NCI-H524 treated with DMSO at 0.1 percent for 48 hours (cell line): Measurements from ENCODE around the gene SFXN5.

Experiments
- DNase-seq: peaks from one replicate; lab custom pipeline; 2025; lab: John Stamatoyannopoulos, UW

Gene SFXN5

GRCh38 chr2:72956050-72956395 lies 115.5 kb downstream of the SFXN5 start:
- no peak for DNase-seq

DNA sequence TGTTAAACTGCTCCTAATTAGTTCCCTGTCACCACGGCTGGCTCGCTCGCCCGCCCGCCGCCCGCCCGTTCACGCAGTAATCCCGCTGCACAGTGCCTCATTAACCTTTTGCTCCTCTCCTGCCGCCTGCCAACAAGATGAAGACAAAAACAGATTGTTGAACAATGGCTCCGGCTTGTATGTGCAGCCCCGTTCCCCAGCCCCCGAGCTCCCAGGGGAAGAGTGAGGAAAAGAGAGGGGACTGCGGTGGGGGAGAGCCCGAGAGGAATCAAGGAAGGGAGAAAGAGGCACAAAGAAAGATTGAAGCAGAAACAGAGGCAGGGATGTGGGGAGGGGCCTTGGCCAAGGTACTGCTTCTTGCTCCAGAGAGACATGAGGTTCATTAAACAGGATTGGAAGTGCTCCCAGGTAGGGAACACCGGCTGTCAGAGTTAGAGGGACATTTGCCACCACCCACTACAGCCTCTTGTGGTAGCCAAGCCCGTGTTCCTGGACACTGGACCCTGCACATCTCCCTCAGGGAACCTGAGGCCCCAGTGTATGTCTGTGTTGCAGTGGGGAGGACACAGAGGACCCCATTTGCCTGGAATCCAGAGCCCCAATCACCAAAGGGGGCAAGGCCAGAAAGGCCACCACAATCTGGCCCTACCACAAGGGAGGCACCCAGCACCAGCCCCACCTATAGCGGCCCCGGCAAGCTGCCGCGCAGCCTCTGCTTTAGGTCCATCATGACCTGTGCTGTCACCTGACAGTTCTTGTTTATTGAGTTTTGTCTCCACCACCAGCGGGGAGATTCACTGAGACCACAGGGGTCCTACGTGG lies 116.1 kb downstream of the SFXN5 start:
- DNase-seq = no peak

GRCh38 chr2:72954376-72955227 lies 116.9 kb downstream of the SFXN5 start:
- no peak for DNase-seq

DNA sequence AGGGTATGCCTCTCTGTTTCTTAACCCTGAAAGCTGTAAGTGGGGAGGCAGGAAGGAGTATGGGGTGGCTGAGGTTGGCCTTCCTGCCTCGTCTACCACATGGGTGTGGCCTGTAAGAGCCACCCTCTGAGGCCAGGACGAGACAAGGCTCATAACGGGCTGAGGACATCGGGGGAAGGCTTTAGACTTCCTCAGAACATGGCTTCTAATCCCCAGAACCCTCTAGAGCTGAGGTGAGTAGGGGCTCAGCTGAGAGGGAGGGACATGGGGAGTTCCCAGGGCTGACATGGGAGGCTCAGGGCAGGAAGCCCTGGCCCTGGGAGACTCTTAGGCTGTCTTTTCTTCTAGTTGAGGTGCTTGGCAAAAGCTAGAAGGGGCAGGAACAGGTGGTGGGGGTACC lies 117.5 kb downstream of the SFXN5 start:
- DNase-seq = no peak

DNA sequence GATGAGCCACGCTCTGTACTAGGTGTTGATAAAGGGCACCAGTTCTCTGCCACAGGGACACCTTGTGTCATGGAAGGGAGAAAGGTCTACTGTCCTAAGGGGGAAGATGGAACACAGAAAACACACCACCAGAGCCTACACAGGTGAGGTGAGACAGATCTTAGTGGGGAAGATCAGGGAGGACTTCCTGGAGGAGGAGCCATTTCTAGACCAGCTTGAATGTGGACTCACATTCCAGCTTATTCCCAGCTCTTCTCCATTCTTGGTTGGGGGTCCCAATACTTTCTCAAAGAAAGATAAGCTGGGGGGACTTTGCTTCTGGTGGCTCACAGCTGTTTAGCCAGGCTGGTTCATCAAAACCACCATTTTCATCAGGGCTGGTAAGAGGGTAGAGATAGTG lies 118.0 kb downstream of the SFXN5 start:
- DNase-seq = no peak

DNA sequence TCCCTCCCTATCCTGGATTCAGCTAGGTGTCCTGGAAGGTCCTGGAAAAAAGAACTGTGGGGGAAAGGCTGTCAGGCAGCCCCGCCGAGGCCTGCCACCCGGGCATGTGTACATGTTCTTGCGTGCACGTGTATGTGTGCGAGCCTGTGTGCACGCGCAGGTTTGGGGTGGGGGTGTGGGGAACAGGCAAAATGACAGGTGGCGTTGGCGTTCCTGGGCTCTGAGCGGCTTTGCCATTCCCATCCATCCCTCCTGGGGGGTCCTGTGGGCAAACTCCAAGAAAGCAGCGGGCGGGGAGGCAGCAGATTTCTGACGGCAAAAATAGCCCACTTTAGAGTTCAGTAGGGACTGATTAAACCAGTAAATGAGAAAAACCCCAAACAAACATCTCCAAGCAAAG lies 118.6 kb downstream of the SFXN5 start:
- DNase-seq = no peak

GRCh38 chr2:72952110-72952823 lies 119.2 kb downstream of the SFXN5 start:
- DNase-seq = no peak

- DNase-seq = no peak
Observed at GRCh38 chr2:72951303-72952095, 120.0 kb downstream of the SFXN5 start.

GRCh38 chr2:72950558-72951255 lies 120.8 kb downstream of the SFXN5 start:
- no peak for DNase-seq

DNA sequence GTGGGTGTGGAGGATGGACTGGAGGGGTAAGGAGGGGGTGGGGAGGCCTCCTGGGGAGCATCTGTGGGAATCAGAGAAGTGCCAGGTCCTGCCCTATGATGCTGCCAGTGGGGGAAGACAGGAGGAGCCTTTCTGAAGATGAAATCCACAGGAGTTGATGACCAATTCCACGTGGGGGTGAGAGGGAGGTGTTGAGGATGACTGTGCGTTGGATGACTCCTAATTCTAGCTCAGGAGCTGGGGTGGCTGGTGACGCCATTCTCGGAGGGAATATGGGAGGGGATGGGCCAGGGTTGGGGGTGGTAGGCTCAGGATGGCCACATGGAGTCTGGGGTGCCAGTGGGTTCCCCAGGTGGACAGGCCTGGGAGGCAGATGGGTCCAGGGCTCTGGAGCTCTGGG lies 121.9 kb downstream of the SFXN5 start:
- DNase-seq = no peak

- no peak for DNase-seq
Observed at GRCh38 chr2:72949045-72949444, 122.5 kb downstream of the SFXN5 start.

DNA sequence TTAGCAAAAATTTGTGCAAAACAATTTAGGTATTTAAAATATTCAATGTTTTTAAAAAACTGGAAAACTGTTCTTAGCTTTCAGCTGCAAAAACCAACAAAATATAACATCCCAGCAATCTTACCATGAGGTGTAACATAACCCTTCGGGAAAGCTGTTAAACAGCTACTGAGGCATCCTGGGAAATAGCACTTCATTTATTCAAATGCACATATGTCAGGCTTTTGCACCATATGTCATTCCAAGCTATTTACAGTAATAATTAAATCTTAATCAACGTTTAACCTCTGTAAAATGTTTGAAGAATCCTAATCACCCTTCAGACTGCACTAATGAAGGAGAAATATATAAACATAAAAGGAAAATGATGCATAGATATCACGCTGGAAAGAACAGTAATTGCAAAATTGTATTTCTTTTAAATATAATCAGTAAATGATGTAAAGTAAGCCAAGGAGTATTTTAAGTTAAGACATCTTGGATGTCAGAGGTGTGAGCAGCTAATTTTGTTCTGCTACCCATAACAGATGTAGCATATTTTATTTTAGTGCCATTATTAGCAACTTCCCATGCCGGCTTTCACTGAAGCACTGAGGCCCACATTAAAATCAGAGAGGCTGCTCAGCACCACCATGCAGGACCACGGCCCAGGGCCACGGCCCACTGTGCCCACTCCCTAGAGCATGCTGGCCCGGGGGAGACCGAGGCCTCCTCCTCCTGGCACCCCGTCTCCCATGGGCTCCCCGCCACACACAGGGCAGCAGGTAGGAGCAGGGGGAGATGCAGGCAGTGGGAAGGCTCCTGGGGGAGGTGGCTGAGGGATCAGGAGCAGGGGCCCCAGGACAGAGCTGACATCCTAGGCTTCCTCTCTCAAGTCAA lies 123.3 kb downstream of the SFXN5 start:
- peak; percentile 75 for DNase-seq

DNA sequence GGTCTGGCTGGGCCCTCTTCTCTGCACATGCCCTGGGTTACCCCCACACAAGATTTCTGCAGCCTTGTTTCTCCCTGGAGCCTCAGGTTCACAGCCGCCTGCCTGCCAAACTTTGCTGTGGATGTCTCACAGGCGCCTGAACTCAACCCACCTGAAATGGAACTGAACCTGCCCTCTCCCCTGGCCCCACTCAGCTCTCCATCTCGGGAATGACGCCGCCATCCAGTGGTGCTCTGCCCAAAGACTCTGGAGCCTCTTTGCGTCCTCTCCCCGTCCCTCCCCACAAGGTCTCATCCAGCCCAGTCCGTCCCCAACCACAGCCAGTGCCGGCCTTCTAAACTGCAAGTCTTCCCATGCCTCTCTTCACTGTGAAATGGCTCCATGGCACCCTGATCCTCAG lies 125.0 kb downstream of the SFXN5 start:
- no peak for DNase-seq

DNA sequence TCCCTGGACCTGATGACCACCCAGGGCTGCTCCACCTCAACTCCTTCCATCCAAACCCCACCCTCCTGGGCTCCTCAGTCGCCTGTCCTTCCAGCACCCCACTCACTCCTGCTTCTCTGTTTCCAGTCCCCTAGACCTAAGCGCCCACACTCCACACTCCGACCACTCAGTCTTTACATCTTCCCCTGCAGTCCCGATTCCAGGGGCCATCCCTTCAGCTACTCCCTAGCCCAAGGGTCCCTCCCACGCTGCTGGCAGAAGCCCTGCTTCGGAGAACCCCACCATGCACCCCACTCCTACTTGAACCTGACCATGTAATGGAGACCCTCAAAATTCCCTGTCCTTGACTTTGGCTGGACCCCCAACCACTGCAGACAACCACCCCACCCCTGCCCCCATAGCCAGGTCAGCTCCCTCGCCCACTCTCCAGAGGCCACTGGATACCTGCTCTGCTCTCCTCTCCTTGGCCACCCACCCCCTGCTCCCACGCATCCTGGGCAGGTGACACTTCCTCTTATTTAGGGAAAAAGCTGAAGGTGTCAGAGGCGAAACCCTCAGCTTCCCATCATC lies 126.0 kb downstream of the SFXN5 start:
- no peak for DNase-seq

- no peak for DNase-seq
Observed at GRCh38 chr2:72944804-72945449, 126.6 kb downstream of the SFXN5 start.

- DNase-seq = no peak
Observed at GRCh38 chr2:72943540-72944395, 127.7 kb downstream of the SFXN5 start.

DNA sequence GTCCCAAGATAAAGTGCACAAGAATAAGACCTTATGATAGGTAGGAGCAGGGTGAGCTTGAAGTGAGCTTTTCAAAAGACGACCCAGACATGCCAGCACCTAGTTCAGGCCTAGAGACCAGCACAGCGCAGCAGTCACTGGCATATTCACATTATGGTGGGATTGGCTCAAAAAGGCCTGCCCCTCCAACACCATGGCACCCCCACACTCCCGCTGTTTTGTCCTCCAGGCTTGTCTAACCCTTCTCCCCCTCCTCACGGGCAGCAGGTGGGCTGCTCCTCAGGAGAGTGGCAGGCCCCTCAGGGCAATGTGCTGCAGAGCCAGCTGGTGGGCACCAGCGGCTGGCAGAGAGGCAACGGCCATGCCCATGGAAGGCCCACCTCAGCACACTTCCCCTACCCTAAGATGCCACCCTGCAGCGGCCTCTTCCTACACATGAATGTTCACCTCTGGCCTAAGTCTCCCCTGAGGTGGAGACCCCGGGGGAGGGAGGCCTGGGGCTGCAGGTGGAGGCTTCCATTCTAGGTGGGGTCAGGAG lies 128.6 kb downstream of the SFXN5 start:
- DNase-seq = no peak

- no peak for DNase-seq
Observed at GRCh38 chr2:72942293-72942692, 129.2 kb downstream of the SFXN5 start.
